Activated CD4-positive, alpha-beta T cell treated with anti-CD3 and anti-CD28 coated beads for 36 hours (primary cell): ENCODE results near the gene POLR2J. TPM values are rescaled to one million over a fixed set of nuclear protein-coding genes. Genes with fewer than 3 reads are reported as not detected.
A peak's percentile ranks its signal among the peaks of the same experiment; 100 is the strongest.
"Not testable (repeated sequence)": the region's sequence is repeated elsewhere in the genome, so short reads cannot be mapped to it uniquely, and the experiment has no call there.

Experiments
- ATAC-seq: fragments of 200-7000 bp; cut with Tn5 transposase; one replicate; pipeline ENCODE4 v1.10.0; 2021; ENCODE audit warnings: mild to moderate bottlenecking, moderate library complexity
- CTCF ChIA-PET: fragments of 350-600 bp; sonication (Branson Sonifier 250); formaldehyde crosslinking; loops from one replicate; lab custom pipeline; 2021; ENCODE audit warnings: antibody characterized with exemption; lab: Charles Lee
- POLR2A ChIA-PET: fragments of 350-600 bp; sonication (Branson Sonifier 250); formaldehyde crosslinking; loops from one replicate; lab custom pipeline; 2021; ENCODE audit warnings: antibody characterized with exemption, inconsistent platforms; lab: Charles Lee
- DNase-seq: peaks from one replicate; pipeline ENCODE4 v3.0.0-alpha.2; 2020
- H3K27ac Mint-ChIP-seq: one replicate; pipeline ENCODE4 v1.8.0; 2021; ENCODE audit warnings: mixed read lengths
- H3K27me3 Mint-ChIP-seq: one replicate; pipeline ENCODE4 v1.8.0; 2021; ENCODE audit warnings: mixed read lengths
- H3K36me3 Mint-ChIP-seq: one replicate; pipeline ENCODE4 v1.8.0; 2021; ENCODE audit warnings: low read depth, mixed read lengths
- H3K4me1 Mint-ChIP-seq: one replicate; pipeline ENCODE4 v1.8.0; 2021; ENCODE audit warnings: mixed read lengths
- H3K4me3 Mint-ChIP-seq: one replicate; pipeline ENCODE4 v1.8.0; 2021; ENCODE audit warnings: mild to moderate bottlenecking, moderate library complexity, mixed read lengths
- H3K9me3 Mint-ChIP-seq: one replicate; pipeline ENCODE4 v1.8.0; 2021; ENCODE audit warnings: low read depth, mixed read lengths
- intact Hi-C, 2 experiments: fragments of 100-400 bp; cut with DNase I in 1 of 2; cut with micrococcal nuclease in 1 of 2; formaldehyde crosslinking; loops; one replicate each; pipeline versions ENCODE4 v1.14.2 to v1.15.1; 2022 to 2024; cut with DNase I, micrococcal nuclease
- total RNA-seq, 2 experiments: library from RNA; stranded (reverse); gene quantifications; one replicate each; pipeline ENCODE4 v1.2.3, GENCODE V29; 2021

Gene POLR2J
- total RNA-seq, 2 experiments from 2014 or later = 32.6 to 46.1 TPM

DNA sequence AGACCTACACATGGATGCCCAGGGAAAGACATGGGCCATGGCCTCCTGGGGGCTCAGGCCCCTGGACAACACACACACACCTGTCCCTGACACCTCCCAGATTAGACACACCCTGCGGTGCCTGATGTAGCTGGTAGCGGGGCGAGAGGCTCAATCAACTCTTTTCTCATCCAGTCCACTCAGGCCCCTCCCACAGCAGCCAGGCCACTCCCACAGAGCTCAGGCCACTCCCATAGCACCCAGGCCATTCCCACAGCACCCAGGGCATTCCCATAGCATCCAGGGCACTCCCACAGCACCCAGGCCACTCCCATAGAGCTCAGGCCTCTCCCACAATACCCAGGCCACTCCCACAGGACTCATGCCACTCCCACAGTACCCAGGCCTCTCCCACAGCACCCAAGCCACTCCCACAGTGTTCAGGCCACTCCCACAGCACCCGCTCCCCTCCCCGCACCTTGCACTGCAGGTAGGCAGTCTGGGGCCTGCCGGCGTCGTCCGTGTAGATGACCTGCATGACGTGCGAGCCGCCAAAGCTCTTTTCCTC is 11.9 kb upstream of the POLR2J start:
- H3K4me1 Mint-ChIP-seq, intact Hi-C loops, H3K27ac Mint-ChIP-seq, H3K36me3 Mint-ChIP-seq, H3K4me3 Mint-ChIP-seq, H3K9me3 Mint-ChIP-seq, CTCF ChIA-PET, H3K27me3 Mint-ChIP-seq, POLR2A ChIA-PET: not testable (repeated sequence)
- ATAC-seq (peak; percentile 69), DNase-seq (peak; percentile 68)

DNA sequence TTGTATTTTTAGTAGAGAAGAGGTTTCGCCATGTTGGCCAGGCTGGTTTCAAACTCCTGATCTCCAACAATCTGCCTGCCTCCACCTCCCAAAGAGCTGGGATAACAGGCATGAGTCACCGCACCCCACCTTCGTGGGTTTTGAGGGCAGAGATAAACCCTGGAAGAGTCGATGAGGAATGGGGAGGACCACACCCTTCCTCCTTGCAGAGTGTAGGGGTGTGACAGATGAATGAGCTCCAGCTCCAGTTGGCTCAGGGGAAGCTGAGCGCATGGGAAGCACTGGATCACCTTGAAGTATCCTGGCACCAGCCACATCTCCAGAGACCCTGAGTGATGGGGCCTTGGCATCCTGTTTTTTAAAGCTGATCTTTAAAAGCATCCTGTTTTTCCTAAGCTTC is 5.6 kb upstream of the POLR2J start:
- H3K36me3 Mint-ChIP-seq, H3K9me3 Mint-ChIP-seq, H3K27me3 Mint-ChIP-seq, ATAC-seq, H3K27ac Mint-ChIP-seq, intact Hi-C loops, POLR2A ChIA-PET, CTCF ChIA-PET, H3K4me3 Mint-ChIP-seq, H3K4me1 Mint-ChIP-seq, DNase-seq: not testable (repeated sequence)

- H3K27me3 Mint-ChIP-seq, intact Hi-C loops, H3K4me3 Mint-ChIP-seq, H3K4me1 Mint-ChIP-seq, H3K36me3 Mint-ChIP-seq, DNase-seq, ATAC-seq, CTCF ChIA-PET, H3K27ac Mint-ChIP-seq, POLR2A ChIA-PET, H3K9me3 Mint-ChIP-seq: not testable (repeated sequence)
These were observed 3.2 kb upstream of the POLR2J start for GRCh38 chr7:102481962-102482361.

DNA sequence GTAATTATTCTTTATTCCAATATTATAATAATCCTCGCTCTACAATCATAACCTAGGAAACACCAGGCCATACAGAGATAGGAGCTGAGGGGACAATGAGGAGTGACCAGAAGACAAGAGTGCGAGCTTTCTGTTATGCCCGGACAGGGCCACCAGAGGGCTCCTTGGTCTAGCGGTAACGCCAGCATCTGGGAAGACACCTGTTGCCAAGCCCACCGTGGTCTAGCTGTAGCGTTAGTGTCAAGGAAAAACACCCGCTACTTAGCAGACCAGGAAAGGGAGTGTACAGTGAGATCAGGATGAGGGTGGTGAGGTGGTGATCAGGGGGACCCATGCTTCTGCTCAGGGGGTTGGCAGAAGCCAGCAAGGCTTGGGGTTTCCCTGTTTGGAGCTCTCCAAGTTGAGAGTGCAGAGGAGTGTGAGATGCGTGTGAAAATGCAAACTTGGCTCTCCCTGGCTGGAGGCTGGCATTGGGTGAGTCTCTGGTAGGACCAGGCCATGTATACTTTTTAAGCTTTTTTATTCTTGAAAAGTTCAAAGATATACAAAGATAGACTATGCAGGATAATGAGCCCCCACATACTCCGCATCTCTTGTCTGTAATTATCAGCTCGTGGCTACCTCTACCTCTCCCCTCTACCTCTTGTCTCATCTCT is 1.4 kb upstream of the POLR2J start:
- H3K27me3 Mint-ChIP-seq, intact Hi-C loops, ATAC-seq, POLR2A ChIA-PET, H3K4me3 Mint-ChIP-seq, H3K36me3 Mint-ChIP-seq, H3K9me3 Mint-ChIP-seq, CTCF ChIA-PET, H3K4me1 Mint-ChIP-seq, H3K27ac Mint-ChIP-seq: not testable (repeated sequence)
- peak; percentile 62 for DNase-seq

- H3K9me3 Mint-ChIP-seq, H3K36me3 Mint-ChIP-seq, intact Hi-C loops, H3K4me1 Mint-ChIP-seq, H3K4me3 Mint-ChIP-seq, CTCF ChIA-PET, POLR2A ChIA-PET, H3K27me3 Mint-ChIP-seq, DNase-seq, H3K27ac Mint-ChIP-seq: not testable (repeated sequence)
- peak; percentile 23 for ATAC-seq
These were observed 475 bp upstream of the POLR2J start for GRCh38 chr7:102479209-102479584.

DNA sequence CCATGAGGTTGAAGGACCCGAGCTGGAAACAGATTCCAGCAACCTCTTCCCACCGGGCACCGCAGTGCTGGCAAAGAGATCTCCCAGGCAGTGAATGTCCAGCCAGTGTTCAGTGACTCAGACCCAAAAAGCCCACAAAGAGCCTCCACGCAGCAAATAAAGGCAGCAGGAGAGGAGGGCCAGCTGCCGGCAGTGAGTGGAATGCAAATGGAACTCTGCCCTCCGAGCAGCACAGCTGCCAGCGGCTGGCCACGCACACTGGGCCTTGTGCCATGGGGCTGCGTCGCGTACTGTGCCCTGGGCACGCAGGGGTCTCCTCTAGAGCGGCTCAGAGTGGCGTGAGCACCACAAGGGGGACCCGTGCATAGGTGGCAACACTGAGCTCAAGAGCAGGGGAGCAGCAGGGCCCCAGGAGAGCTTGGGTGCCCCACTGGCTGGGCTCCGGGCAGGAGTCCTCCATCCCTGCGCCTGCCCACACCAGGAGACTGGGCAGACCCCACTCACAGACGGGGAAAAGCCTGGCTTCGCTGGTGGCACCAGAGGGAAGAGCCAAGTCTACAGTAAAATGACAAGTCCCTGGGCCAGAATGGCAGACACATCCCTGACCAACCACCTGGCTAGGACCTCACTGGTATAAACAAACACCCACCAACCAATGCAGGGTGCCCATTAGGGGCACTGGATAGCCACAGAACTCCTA is 3.8 kb downstream of the POLR2J start:
- H3K4me3 Mint-ChIP-seq, POLR2A ChIA-PET, H3K36me3 Mint-ChIP-seq, CTCF ChIA-PET, H3K27me3 Mint-ChIP-seq, DNase-seq, ATAC-seq, H3K27ac Mint-ChIP-seq, H3K4me1 Mint-ChIP-seq, H3K9me3 Mint-ChIP-seq, intact Hi-C loops: not testable (repeated sequence)

DNA sequence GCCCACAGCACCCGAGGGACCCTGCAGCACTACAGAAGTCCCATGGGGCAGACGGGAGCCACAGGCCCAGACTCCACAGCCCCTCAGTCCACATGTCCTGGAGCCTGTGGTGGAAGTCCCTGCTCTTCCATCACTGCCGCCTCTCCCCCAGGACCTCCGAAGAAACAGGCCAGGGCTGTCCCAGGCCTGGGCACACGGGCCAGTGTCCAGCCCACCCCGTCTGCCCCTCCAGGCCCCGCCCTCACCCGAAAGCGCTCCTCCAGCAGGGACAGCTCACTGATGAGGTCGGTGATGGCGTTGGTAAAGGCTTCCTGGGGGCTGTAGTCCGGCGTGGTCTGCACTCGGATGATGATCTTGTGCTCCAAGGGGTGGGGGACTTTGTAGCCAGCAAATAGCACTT is 4.6 kb downstream of the POLR2J start:
- intact Hi-C loops, H3K4me1 Mint-ChIP-seq, DNase-seq, H3K9me3 Mint-ChIP-seq, H3K4me3 Mint-ChIP-seq, ATAC-seq, H3K27me3 Mint-ChIP-seq, H3K36me3 Mint-ChIP-seq, CTCF ChIA-PET, H3K27ac Mint-ChIP-seq: not testable (repeated sequence)
- POLR2A ChIA-PET = interaction anchor here (0.6 kb wide), 1 partner anchor 52 kb away, joined by 4 read pairs; no protein-coding TSS in a partner anchor

- H3K36me3 Mint-ChIP-seq = peaks cover 4% of the 10 kb centered on the region
- no peak overlapping the region for H3K4me3 Mint-ChIP-seq
- H3K4me1 Mint-ChIP-seq = no peaks in the 10 kb centered on the region
- intact Hi-C loops = no loop called here
- ChIA-PET POLR2A (interaction anchor here (0.5 to 0.6 kb wide), 2 partner anchors 31 to 51 kb away, joined by 3 to 4 read pairs; no protein-coding TSS in a partner anchor), CTCF (no interaction called here)
- H3K9me3 Mint-ChIP-seq = no peaks in the 10 kb centered on the region
- ATAC-seq (no peak), DNase-seq (no peak)
- no peaks in the 10 kb centered on the region for H3K27me3 Mint-ChIP-seq
- H3K27ac Mint-ChIP-seq = no peak overlapping the region
These were observed 5.3 kb downstream of the POLR2J start for GRCh38 chr7:102473271-102473991.

DNA sequence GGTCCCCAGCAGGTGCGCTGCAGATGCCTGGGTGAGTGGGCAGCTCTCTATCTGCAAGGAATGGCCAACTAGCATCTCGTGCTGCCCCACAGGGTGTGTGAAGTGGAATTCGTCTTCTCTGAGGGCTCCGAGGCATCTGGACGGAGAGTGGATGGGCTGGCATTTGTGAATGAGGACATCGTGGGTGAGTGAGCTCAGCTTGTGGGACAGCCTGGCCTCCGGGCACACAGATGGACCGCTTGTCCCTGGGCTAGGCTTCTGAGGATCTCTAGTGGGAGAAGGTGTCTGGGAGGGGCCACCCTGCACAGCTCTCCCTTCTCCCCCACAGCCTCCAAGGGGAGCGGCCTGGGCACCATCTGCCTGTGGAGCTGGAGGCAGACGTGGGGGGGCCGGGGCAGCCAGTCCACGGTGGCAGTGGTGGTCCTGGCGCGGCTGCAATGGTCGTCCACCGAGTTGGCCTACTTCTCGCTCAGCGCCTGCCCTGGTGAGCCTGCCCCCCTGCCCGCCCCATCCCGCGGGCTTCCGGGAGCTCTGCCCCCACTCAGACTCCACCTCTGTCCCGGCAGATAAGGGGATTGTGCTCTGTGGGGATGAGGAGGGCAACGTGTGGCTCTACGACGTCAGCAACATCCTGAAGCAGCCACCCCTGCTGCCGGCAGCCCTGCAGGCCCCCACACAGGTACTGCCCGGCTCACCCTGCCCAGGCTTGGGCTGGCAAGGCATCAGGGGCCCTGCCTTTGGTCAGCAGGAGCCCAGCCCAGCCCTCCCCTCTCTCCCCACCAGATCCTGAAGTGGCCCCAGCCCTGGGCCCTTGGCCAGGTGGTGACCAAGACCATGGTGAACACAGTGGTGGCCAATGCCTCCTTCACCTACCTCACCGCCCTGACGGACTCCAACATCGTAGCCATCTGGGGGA is 6.3 kb downstream of the POLR2J start:
- ChIA-PET CTCF (no interaction called here), POLR2A (interaction anchor here (0.5 kb wide), 1 partner anchor 30 kb away, joined by 3 read pairs; no protein-coding TSS in a partner anchor)
- Mint-ChIP-seq H3K4me1 (no peaks in the 10 kb centered on the region), H3K27ac (peak overlapping the region; percentile 42), H3K9me3 (no peaks in the 10 kb centered on the region), H3K36me3 (peaks cover 4% of the 10 kb centered on the region), H3K27me3 (no peaks in the 10 kb centered on the region), H3K4me3 (no peak overlapping the region)
- intact Hi-C loops = no loop called here
- ATAC-seq (no peak), DNase-seq (no peak)

DNA sequence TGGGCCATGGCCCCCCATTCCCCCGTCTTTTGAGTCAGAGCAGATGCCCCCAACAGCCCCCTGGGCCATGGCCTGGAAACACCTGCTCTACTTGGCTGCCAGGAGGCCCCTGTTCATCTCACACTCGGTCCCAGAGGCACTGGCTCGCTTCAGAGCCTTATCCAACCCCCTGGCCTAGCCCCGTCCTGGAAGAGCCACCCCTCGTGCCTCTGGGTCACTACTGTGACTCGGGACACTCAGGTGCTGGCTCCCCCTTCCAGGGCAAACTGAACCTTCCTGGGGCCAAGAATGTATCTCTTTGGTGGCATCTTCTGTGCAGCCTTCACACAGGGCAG is 7.0 kb downstream of the POLR2J start:
- CTCF ChIA-PET = no interaction called here
- Mint-ChIP-seq H3K4me1 (peaks cover 5% of the 10 kb centered on the region), H3K27ac (peak overlapping the region; percentile 42), H3K27me3 (no peaks in the 10 kb centered on the region), H3K9me3 (no peaks in the 10 kb centered on the region), H3K36me3 (peaks cover 4% of the 10 kb centered on the region), H3K4me3 (no peak overlapping the region)
- no peak for ATAC-seq
- no peak for DNase-seq
- intact Hi-C loops = no loop called here
- POLR2A ChIA-PET = no interaction called here
